ENCODE results near the gene TNNC2. TPM values are rescaled to one million over a fixed set of nuclear protein-coding genes. Genes with fewer than 3 reads are reported as not detected.
A peak's percentile ranks its signal among the peaks of the same experiment; 100 is the strongest.
"Not testable (repeated sequence)": the region's sequence is repeated elsewhere in the genome, so short reads cannot be mapped to it uniquely, and the experiment has no call there.

The TNNC2 gene
- under 1 TPM in 2 of 3 donors, not detected in 1; 0.40 to 0.68 TPM for polyA plus RNA-seq (ENCODE audit: insufficient read length in 3 of 3)

GRCh38 chr20:45827030-45827652, at the start of gene TNNC2:
TSS of gene TNNC2 (minus strand) at chr20:45827312. CDS start at chr20:45827248, 64 bp downstream.
- DNase-seq (ENCODE audit: low read depth in 3 of 3, low spot score in 2 of 3), result no peak

GRCh38 chr20:45874576-45874975, 47.5 kb upstream of the TNNC2 start:
- DNase-seq (ENCODE audit: low read depth in 3 of 3, low spot score in 2 of 3), result no peak

GRCh38 chr20:45874104-45874481, 47.0 kb upstream of the TNNC2 start:
- DNase-seq (ENCODE audit: low read depth in 3 of 3, low spot score in 2 of 3), result not testable (repeated sequence)

- DNase-seq (ENCODE audit: low read depth in 3 of 3, low spot score in 2 of 3), result no peak
These were observed 46.4 kb upstream of the TNNC2 start for GRCh38 chr20:45873409-45874103.

DNA sequence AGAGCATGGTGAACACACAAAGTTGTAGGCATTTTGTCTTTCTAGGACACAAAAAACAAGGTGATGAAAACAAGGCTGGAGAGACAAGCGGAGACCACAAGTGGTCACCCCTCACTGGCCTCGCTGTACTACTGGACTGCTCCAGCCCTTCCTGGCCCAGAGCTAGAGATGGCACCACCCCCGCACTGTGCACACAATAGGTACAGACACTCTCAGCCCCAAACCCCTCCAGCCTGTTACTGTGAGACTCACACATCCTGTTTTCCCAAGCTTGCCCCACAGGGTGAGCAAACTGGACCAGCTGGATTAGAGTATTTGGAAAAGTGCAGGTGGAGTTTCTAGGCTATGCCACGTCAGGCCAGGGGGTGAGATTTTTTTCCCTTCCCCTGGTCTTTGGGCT, 45.5 kb upstream of the TNNC2 start:
- no peak for DNase-seq (ENCODE audit: low read depth in 3 of 3, low spot score in 2 of 3)

DNA sequence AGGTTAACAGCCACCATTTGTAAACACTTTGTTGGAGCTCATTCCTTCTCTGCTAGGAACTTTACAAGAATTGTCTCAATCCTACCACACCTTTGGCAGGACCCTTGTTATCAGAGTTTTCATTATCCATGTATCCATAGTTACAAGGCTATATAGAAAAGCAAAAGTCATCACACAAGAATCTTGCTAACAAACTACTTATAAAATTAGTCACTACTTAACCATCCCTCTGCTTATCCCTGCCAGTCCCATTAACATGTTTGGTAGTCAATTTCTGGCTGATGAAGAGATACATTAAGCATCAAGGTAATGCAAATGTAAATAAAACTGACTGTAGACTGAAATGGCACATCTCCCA, 40.7 kb upstream of the TNNC2 start:
- DNase-seq (ENCODE audit: low read depth in 3 of 3, low spot score in 2 of 3), result no peak

DNA sequence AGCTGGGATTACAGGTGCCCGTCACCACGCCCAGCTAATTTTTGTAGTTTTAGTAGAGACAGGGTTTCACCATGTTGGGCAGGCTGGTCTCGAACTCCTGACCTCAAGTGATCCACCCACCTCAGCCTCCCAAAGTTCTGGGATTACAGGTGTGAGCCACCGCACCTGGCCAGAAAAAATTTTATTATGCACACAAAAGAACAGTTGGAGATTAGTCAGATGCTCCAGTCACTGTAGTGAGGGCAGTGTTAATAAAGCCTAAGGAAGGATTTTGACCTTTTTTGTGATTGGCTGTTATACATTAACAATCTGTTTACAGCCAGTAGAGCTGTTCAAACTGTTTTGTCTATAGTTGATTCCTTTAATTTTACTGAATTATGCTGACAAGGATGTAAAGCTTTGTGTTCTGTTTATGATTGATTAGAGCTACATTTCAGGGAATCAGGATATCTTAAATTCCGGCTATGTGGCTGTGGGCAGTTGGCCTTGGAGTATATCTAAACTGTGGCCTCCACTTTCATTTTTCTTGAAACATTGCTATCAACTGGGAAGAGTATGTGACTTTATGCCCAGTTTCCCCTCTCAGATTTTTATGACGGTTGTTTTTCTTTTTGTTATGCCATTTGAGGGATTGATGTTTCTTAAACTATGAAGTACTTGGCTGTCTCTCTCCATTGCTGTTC, 40.2 kb upstream of the TNNC2 start:
- DNase-seq (ENCODE audit: low read depth in 3 of 3, low spot score in 2 of 3), result no peak

DNA sequence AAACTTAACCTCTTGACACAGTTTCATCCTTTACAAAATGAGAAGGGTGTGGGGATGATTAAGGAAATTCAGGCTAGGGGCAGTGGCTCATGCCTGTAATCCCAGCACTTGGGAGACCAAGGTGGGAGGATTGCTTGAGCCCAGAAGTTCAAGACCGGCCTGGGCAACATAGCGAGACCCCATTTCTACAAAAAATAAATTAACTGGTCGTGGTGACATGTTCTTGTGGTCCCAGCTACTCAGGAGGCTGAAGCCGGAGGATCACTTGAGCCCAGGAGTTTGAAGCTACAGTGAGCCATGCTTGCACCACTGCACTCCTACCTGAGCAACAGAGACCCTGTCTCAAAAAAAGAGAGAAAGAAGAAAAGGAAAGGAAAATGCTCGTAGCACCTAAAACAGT, 39.3 kb upstream of the TNNC2 start:
- no peak for DNase-seq (ENCODE audit: low read depth in 3 of 3, low spot score in 2 of 3)

- no peak for DNase-seq (ENCODE audit: low read depth in 3 of 3, low spot score in 2 of 3)
These were observed 36.7 kb upstream of the TNNC2 start for GRCh38 chr20:45863543-45864470.

- DNase-seq (ENCODE audit: low read depth in 3 of 3, low spot score in 2 of 3), result no peak
These were observed 34.3 kb upstream of the TNNC2 start for GRCh38 chr20:45861221-45862075.

GRCh38 chr20:45860560-45861220, 33.6 kb upstream of the TNNC2 start:
- DNase-seq (ENCODE audit: low read depth in 3 of 3, low spot score in 2 of 3), result no peak

- no peak for DNase-seq (ENCODE audit: low read depth in 3 of 3, low spot score in 2 of 3)
These were observed 32.8 kb upstream of the TNNC2 start for GRCh38 chr20:45859916-45860315.

DNA sequence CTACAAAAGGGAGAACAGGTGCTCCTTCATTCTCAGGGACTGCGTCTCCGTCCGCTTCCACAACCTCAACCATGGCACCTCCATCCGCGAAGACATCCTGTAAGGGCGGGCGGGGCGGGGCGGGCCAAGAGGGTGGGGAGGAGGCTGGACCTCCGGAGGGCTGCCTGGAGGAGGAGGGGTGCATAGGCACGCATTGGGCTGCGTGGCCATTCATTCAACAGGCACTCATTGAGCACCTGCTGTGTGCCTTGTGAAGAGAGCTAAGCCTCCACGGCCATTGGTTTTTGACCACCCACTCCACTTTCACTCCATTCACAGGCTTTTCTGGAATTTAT, 30.7 kb upstream of the TNNC2 start:
- no peak for DNase-seq (ENCODE audit: low read depth in 3 of 3, low spot score in 2 of 3)

DNA sequence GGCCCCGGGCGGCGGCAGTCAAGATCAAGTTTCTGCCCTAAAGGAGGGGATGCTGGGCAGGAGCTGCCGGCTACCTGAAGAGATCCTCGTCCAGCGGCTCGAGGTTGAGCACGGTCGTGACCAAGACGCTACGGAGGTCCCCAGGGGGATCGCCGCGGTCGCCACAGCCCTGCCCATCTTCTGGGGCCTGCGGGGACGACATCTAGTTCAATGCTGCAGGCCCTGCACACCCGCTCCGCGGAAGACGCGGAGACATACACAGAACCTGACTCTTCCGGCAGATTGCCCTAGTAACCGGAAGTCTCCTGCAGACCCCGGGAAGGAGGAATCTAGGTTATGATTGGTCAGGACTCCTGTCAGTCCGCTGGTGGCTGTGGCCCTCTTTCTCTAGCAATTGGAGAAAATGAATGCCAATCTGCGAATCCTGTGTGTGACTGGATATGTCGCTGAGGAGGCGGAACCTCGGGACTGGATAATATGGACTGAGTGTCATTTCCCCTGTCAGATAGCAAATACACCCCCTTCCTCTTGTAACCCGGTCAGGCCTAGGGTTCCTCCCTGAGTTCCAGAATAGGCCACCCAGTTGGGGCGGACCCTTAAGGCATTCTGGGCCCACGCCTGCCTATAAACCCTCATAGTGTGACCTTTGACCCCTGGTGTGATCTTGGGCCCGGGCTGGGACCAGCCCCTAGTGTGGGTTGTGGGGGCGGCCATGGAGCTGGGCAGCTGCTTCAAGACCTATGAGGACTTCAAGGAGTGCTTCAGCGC, 30.2 kb upstream of the TNNC2 start, which contains the start of the genes ACOT8 and ZSWIM3:
ACOT8 (minus strand) TSS at position 279 of the 768 bp plus-strand sequence; CDS start at position 202, 77 bp downstream.
ZSWIM3 (plus strand) TSS at position 501 of the 768 bp plus-strand sequence; CDS start at position 713, 212 bp downstream.
- peak; percentile 100 for DNase-seq (ENCODE audit: low read depth in 3 of 3, low spot score in 2 of 3)

- DNase-seq (ENCODE audit: low read depth in 3 of 3, low spot score in 2 of 3), result no peak
These were observed 26.4 kb upstream of the TNNC2 start for GRCh38 chr20:45853484-45853883.

DNA sequence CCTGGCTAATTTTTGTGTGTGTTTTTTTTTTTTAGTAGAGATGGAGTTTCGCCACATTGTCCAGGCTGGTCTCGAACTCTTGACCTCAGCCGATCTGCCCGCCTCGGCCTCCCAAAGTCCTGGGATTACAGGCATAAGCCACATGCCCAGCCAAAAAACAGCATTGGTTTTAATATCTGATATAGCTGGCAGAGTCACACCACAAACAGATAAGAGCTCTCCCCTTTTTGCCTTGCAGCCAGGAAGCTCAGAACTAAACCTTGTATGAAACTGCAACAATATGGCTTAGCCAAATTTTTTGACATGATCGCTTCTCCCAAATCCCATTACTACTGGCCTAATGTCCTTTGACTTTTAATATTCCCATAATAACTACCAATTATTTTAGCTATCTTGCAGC, 25.2 kb upstream of the TNNC2 start:
- DNase-seq (ENCODE audit: low read depth in 3 of 3, low spot score in 2 of 3), result no peak

DNA sequence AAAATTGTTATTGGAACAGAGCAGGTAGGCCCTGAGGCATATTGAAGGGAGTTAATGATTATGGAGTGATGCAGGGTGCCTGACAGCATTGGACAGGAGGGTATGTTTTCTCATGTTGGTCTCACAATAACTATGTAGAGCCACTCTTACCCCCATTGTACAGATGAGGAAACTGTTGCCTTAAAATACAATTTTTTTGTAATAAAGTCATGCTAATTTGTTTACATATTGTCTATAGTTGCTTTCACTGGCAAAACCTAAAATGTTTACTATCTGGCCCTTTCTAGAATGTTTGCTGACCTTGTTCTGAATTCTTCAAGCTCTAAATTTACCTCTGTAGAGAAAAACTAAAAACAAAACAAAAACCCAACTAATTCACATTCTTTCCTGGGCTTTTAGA, 24.4 kb upstream of the TNNC2 start:
- DNase-seq (ENCODE audit: low read depth in 3 of 3, low spot score in 2 of 3), result no peak

GRCh38 chr20:45850926-45851325, 23.8 kb upstream of the TNNC2 start:
- DNase-seq (ENCODE audit: low read depth in 3 of 3, low spot score in 2 of 3), result no peak

DNA sequence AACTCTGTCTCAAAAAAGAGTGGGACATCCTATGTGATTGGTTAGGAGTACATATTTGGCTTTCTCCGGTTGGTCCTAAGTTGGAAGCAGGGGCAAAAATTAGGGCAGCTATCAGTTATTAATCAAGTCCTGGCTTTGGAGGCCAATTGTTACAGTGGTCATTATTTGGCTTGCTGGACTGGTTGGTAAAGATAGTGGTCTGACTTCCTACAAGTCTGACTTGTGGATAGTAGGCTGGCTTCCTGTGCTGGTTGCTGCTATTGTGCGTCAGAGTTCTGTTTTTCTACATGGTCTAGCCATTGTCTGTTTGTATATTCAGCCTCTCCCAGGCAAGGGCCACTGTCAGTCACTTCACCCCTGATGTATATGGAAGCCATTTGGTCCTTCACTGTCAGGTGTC, 23.1 kb upstream of the TNNC2 start:
- no peak for DNase-seq (ENCODE audit: low read depth in 3 of 3, low spot score in 2 of 3)

All from right renal cortex interstitium (tissue), 3 donors.